COLO668 (cell line): ENCODE measurements around the gene NEURL2.
A peak's percentile ranks its signal among the peaks of the same experiment; 100 is the strongest.

ENCODE experiments used
- DNase-seq: peaks from one replicate; lab custom pipeline; 2025; ENCODE audit not compliant: unreplicated experiment; lab: John Stamatoyannopoulos, UW

The NEURL2 gene

DNA sequence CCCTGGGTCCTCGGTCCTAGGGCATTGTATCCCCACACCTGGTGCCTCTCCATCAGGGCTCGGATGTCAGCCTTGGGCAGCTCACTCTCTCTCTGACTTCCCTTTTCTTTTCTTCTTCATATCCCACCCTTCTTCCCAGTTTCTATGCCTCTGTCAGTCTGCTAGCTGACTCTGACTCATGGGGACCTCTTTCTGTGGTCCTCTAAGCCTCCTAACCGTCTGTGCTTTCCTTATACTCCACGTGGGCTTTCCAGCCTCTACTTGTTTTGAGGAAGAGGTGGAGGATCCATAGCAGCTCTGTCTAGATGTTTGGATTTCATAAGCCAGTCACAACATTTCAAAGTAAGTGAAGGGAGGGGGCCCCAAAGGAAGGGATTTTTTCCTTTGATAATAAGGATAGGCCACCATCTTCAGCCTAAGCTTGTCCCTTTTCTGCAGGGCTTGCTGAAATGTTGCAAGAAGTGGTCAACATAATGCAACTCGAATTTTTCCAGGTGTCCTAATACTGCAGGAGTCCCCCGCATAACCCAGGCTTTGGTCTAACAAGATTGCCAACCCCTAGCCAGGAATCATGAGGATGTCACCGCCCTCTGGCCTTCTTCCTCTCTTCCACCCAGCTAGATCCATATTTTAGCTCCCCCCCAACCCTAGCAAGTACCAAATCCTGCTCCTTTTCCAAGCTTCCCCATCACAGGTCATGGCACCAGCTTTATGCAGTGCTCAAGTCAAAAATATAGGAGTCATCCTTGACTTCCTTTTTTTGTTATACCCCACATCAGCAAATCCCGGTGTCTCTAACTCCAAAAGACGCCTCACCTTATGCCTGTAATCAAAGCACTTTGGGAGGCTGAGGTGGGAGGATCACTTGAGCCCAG is 29.7 kb upstream of the NEURL2 start:
- DNase-seq, result no peak

DNA sequence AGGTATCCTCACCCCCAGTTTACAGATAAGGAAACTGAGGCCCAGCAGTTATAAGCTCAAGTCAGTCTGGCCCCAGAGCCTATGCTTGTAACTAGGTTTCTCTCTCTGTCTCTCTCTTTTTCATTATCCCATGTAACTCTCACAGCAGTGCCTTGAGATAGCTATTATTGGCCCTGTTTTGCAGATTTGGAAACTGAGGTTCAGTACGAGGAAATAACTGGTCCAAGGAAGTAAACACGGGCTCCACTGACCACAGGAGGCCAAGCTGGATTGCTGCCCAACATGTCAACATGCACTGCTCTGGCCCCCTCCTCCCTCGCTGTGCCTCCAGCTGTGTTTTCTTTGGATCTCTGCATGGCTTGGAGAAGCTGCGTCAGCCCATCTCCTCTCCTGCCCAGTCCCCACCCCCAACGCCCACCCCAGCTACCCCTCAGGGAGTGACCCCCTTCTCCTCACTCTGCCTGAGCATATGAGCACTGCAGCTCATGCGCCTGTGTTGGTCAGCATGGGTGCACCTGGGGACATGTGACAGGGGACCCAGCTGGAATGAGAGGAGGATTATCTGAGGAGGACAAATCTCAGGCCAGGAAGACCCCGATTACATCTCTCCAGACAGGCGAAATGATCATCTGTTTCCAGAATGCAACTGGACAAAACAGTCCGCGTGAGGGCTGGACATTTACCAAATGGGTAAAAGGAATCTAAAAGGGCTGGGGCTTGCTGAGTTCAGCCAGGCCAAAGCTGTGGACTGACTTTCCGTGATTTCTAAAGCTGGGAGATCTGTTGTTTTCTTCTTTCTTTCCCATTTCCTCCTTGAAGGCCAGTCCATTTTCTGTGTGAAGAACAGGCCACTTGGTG is 28.8 kb upstream of the NEURL2 start:
- no peak for DNase-seq

DNA sequence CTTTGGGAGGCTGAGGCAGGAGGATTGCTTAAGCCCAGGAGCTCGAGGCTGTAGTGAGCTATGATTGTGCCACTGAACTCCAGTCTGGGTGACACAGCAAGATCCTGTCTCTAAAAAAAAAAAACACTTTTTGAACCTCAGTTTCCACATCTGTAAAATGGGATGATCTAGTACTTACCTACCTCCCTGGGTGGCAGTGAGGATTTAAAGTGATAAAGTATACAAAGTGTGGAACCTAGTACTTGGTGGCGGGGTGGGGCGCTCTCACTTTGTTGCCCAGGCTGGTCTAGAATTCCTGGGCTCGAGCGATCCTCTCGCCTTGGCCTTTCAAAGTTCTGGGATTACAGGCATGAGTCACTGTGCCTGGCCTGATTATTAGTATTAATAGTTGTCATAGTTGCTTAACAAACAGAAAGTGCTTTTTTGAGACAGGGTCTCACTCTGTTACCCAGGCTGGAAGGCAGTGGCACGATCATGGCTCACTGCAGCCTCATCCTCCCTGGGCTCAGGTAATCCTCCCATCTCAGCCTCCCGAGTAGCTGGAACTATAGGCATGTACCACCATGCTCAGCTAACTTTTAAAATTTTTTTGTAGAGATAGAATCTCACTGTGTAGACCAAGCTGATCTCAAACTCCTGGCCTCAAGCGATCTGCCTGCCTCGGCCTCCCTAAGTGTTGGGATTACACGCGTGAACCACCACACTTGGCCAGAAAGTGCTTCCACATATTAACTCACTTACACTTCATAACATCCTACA is 27.9 kb upstream of the NEURL2 start:
- DNase-seq, result no peak

DNA sequence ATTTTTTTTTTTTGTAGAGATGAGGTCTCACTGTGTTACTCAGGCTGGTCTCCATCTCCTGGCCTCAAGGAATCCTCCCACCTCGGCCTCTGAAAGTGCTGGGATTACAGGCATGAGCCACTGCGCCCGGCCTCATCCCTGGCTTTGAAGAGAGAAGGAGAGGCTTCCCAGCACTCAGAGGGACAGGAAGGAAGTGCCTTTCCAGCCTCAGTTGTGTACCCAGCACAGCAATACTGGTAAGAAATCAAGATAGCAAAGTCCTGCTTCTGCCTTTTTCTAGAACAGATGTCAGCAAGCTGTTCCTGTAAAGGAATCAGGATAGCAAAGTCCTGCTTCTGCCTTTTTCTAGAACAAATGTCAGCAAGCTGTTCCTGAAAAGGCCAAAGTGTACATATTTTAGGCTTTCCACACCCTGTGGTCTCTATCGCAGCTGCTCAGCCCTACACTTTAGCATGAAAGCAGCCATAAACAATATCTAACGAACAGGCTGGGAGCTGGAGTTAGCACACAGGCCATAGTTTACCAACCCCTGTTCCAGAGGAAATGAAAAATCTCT is 27.3 kb upstream of the NEURL2 start:
- no peak for DNase-seq

DNA sequence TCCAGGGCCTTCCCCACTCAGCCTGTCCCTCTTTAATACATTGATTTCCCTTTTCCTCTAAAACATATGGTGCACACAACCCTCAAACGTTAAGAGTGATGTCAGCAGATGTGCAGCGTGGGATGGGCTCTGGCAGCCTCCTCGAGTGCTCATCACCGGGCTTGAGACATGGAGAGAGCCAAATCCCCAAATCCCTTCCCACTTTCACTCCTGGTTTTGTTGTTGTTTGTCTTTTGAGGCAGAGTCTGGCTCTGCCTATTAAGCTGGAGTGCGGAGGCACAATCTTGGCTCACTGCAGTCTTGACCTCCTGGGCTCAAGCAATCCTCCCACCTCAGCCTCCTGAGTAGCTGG is 26.8 kb upstream of the NEURL2 start:
- no peak for DNase-seq

DNA sequence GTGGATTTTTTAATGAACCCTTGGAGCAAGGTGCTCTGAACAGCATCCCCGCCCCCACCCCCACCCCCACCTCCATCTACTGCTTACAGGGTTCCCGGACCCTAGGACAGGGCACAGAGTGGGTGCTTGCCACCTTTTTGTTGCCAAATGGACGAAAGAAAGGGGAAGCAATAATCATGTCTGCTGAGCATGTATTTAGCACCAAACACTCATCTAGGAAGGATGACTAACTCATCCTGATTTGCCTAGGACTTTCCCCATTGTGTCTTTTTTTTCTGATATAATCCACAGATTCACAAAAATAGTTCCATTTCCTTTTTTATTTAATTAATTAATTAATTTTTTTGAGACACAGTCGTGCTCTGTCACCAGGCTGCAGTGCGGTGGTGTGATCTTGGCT is 22.1 kb upstream of the NEURL2 start:
- DNase-seq, result no peak

DNA sequence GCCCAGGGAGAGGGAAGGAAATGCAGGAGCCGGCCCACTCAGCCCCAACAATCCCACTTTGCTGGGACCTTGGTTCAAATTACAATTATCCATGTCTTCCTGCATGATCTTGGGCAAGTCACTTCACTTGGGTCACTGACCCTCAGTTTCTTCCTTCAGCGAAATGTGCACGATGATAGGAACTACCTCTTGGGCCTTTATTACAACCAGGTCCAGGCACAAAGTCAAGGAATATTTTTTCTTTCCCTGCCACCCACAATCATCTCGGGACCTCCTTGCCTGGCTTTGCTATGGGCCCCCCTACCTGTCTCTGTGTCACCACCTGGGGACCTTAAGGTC is 21.3 kb upstream of the NEURL2 start:
- no peak for DNase-seq

DNA sequence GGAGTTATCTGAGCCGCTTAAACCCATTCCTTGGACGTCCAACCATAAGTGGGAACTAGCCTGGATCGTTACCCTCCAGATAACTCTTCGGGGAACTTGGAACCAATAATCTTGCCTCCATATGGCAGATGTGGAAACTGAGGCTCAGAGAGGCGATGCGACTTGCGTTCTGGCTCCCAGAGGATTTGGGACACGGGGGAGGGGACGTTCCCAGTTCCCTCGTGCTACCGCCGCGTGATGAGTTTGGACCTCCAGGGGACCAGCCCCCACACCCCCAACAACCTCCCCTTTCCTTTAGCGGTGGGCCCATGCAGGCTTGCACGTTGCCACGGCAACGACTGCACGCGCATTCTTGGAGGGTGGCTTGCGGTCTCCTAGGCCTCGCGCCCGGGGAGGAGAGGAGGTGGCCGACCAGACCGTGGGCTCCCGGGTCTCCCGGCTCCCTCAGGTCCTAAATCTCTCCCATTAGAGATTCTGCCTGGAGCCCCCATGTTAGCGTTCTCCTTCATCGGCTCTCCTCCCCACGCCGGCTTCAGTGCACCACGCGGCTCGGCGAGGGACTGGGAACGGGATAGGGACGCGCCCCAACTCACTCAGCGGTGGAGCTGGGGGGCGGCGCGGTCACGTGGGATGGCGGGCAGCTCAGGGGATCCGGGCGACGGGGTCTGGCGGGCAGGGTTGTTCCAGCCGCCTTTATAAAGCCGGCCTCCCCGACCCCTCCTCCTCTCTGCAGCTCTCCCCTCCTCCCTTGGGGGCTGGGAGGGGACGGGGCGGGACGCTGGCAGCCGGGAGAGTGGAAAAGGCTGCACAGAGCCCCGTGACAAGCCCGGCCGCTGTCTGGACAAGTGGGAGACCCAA is 20.7 kb upstream of the NEURL2 start, which contains the start of gene PLTP:
TSS of gene PLTP (minus strand) at position 670 of the 858 bp plus-strand sequence. CDS start 703 bp downstream, outside the sequence.
- no peak for DNase-seq

DNA sequence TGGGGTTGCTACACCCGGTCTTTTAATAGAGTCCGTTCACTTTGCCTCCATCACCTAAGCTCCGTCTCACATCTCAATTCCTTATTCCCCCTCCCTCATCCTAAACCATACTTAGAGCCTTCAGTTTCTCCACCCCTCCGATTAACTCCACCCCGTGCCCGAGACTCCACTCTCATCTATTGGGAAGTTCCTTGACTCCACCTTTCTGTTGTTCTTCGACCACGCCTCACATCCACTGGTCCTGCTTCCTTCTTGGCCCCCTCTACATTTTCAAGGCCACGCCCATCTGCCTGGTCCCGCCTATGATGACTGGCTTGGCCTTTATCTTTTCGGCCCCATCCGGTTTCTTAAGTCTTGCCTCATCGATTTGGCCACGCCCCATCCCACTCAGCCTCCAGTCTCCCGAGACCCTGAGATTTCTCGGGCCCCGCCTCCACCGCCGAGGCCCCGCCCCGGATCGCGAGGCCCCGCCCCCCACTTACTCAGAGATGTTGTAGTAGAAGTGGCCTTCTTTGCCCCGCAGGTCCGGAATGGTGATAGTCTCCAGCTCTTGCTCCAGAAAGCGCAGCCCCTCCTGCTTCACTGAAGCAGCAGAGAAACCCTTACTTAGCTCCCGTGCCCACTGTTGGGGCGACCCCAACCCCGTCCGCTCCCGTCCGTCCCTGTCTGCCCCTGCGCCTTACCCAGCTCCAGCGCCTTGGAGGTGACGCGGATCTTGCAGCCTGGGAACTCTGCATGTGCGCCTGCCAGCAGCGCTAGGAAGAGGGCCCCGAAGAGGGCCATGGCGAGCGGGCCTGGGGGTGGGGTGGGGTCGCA is 19.9 kb upstream of the NEURL2 start:
- DNase-seq, result peak; percentile 10

DNA sequence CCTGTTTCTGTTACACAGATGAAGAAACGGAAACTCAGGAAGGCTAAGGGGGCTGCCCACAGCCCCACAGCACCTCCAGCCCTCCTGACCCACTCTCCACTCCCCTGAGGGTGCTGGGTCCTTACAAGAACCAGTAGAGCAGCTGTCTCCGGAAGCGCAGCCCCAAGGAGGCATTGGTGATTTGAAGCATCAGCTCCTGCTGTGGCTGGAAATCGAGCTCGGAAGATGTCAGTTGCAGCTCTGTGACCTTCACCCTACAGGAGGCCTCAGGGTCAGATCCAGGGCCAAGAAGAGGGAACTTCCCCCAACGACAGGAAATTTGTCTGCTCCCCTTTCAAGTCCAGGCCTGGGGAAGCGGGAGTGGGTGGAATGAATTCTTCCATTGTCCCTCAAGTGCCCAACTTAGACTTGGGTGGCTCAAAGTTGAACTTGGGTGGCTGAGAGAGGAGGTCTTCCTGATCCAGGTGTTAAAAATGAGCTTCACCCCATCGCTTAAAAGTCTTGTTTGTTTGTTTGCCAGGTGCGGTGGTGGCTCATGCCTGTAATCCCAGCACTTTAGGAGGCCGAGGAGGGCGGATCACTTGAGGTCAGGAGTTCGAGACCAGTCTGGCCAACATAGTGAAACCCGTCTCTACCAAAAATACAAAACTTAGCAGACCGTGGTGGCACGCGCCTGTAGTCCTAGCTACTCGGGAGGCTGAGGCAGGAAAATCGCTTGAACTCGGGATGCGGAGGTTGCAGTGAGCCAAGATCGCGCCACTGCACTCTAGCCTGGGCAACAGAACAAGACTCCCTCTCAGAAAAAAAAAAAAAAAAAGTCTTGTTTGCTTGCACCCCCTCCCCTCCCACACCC is 19.0 kb upstream of the NEURL2 start:
- DNase-seq, result no peak

DNA sequence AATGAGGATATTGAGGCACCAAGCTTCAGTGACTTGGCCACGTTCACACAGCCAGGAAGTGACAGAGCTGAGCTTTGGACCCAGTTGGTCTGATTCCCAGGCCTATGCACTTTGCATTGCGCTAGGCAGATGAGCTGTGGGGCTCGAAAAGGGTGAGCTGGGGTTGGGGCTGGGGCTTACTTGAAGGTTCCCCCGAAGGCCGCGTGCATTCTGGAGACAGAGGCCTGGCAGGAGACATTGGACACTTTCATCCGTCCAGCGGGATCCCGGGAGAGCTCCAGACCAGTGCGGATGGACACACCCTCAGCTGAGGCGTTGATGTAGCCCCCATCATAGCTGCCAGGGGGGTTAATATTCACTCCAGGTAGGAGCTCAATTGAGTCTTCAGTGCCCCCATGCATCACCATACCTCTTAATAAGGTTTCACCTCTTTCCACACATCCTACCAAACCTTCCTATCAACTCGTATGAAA is 18.4 kb upstream of the NEURL2 start:
- no peak for DNase-seq

DNA sequence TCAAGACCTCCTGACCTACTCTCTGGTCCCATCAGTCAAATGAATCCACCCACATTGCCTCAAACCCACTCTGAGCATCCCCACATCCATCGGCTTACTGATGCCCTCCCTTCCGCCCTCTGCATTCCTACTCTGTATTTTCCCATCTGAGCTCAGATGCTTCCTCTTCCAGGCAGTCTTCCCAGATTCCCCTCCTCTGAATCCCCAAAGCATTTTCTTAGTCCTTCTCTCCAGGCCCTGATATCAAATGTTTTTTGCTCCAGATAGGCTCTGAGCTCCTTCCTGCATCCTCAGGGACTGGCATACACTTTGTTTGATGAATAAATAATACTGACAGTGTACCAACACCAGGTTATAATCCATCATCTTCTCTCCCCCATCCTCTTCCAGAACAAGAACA is 17.1 kb upstream of the NEURL2 start:
- no peak for DNase-seq

DNA sequence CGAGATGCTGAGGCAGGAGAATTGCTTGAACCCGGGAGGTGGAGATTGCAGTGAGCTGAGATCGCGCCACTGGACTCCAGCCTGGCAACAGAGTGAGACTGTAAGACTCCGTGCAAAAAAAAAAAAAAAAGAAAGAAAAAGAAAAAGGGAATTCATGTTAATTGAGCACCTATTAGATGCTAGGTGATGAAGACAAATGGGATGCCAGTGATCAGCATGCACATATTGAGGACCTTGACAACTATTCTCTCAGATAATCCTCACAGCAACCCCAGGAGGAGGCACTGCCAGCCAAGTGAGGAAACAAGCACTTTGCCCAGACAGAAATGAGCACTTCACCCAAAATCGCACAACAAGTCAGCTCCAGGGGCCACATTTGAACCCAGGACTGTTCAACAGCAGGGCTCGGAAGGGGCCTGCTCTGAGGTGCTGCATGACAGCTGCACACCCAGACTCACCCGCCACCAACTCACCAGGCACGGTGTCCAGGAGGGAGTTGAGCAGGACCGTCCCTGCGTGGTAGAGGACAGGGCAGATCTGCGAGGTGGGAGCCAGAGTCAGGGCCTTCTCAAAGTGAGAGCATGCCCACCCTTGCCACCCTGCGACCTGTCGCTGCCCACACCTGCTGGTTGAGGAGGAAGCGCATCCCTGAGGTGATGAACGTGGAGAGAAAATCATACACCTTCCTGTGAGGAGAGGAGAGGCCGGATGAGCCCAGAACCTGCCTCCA is 16.4 kb upstream of the NEURL2 start:
- DNase-seq, result no peak

DNA sequence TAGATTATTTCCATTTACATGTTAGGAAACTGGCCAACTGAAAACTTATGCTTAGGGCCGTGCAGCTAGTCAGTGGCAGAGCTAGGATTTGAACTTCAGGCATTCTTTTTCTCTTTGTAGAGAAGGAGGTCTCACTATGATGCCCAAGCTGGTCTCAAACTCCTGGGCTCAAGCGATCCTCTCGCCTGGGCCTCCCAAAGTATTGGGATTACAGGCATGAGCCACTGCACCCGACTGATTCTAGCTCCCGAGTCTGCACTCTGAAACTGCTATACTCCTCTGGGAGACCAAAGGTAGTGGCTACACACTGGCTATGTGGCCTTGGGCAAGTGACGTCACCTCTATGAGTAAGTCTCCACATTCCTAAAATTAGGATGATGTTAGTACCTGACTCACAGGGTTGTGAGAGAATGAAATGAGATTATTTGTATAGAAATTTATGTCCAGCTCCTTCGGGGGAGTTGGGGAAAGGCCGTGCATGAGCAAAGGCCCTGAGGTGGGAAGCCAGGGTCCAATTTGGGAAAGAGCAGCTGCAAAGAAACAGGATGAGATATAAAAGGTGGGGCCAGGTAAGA is 14.6 kb upstream of the NEURL2 start:
- DNase-seq, result no peak

DNA sequence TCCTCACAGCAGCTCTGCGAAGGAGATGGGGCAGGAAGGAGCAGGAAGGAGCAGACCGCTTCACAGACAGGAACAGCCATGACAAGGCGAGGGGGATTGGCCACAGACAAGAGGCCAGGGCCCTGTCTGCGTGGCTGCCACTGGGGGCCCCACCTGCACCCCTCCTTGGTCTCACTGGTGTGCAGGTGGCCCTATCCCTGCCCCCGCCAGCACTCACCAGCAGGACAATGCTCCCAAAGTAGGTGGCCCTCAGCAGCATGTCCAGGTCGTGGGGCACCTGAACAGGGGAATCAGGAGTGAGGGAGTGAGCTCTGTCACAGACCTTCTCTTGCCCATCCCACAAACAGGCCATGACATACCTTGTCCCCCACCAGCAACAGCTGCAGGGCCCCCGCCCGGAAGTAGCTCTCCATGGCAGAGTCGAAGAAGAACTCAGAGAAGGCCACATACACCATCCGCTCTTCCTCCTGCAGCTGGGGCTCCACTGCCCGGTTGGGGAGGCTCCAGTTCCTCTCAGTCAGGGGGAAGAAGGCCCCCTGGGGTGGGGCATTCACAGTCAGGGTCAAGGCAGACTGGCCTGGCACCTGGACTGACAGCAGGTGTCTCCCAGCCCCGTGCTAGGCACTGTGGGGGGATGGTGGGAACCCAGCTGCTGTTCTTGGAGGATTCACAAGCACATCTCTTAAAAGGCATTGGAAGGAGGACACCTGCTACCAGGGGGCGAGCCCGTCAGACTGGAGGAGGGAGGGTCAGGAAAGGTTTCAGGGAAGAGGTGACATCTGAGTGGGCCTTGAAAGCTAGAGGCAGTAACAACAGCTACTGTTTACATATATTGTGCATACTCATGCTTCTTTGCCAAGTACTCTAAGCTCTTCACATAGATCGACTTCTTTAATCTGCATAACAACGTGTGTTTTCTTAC is 13.8 kb upstream of the NEURL2 start:
- DNase-seq, result no peak

DNA sequence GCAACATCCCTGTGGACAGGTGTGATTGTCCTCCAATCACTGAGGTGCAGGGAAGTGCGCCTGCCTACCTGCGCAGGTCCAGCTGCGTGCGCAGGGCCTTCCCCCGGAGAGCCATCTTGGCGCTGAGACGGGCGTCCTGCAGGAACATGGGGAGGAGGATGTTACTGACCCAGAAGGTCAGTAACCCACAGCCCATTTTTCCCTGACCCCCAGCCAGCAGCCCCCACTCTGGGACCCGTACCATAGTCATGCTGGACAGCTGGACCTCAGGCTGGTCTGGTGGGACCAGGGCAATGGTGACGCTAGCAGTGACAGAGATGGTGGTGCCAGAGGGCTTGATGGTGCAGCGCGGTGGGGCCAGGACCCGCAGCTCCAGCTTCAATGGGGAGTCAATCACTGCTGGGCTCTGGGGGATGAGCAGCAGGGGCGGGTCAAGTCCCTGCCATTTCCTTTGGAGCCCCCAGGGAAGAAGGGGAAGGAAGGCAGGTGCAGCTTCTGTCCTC is 11.2 kb upstream of the NEURL2 start:
- DNase-seq, result no peak
